22Rv1 (cell line): Measurements from ENCODE around the gene AFAP1L2.

Experiments used
- CTCF ChIP-seq: fragments of 450-650 bp; IDR thresholded peaks from 2 replicates; pipeline ENCODE4 v1.5.1; 2017; ENCODE audit warnings: mild to moderate bottlenecking
- ZFX ChIP-seq: fragments of 450-650 bp; IDR thresholded peaks from 2 replicates; pipeline ENCODE4 v1.6.1; 2017; ENCODE audit warnings: antibody characterized with exemption, borderline replicate concordance

- no peak for TF ChIP-seq CTCF
- no peak for TF ChIP-seq ZFX
Observed at GRCh38 chr10:114342976-114343375, 61.3 kb downstream of the AFAP1L2 start.
